Suprapubic skin (tissue), 4 donors: Measurements from ENCODE around the gene RACK1.

ENCODE experiments used
- POLR2A ChIP-seq, 2 donors: fragments of 450-650 bp; IDR thresholded peaks; one replicate each; pipeline ENCODE4 v1.6.1; 2017; ENCODE audit warnings: antibody characterized with exemption in 2 of 2, mild to moderate bottlenecking in 2 of 2, moderate library complexity in 2 of 2
- POLR2AphosphoS5 ChIP-seq, 3 donors: sonication (generic); formaldehyde crosslinking; IDR thresholded peaks; one replicate each; pipeline ENCODE4 v1.6.1; 2017; ENCODE audit warnings: antibody characterized with exemption in 3 of 3

GRCh38 chr5:181211208-181211607 lies 32.5 kb downstream of the RACK1 start:
- TF ChIP-seq POLR2AphosphoS5 (IDR thresholded peaks at IDR 0.05) (no peak), POLR2A (IDR thresholded peaks at IDR 0.05) (no peak)
